Measurements from ENCODE around the gene MAP2K3.
"Not testable (repeated sequence)": the region's sequence is repeated elsewhere in the genome, so short reads cannot be mapped to it uniquely, and the experiment has no call there.

The MAP2K3 gene

DNA sequence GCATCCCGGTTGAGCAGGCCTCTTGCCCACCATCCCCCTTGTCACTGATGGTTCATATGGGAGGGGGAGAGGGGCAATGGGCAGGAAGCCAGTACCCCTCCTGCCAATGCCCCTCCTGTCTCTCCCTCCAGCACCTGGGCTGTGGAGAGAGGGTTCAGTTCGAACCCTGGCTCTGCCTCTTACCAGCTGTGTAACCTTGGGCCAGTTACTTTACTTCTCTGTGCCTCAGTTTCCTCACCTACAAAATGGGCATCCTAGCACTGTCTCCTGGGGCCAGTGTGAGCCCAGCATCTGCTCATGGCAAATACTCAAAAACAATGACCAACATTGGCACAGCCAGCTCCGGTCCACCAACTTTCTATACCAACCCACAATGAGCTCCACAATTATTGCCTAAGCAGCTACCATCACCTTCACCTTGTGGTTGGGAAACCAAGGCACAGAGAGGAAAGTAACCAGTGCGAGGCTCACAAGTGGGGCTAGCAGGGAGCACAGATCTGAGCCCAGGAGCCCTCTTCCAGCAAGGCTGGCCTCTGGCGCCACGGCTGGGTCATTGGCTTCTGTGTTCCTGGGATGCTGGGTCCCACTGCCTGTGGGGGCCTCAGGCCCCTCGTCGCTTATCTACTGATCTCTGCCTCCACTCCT is 53.6 kb downstream of the MAP2K3 start:
- not testable (repeated sequence) for DNase-seq

DNA sequence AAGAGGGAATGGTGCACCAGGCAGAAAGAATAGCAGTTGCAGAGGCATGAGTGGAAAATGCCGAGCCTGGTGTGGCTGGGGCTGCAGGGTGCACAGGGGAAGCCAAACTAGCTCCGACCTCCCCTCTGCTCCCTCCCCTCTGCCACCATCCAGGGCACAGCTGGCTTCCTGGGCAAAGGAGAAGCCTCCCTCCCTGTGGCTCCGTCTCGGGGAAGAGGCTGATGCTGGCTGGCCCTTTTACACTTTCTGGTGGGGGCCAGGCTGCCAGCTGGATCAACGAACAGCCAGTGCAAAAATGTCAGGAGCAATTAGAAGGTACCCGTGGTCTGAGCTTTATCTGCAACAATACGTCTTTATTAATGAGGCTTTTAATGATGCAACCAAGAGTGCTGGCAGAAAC is 54.5 kb downstream of the MAP2K3 start:
- DNase-seq: no peak

DNA sequence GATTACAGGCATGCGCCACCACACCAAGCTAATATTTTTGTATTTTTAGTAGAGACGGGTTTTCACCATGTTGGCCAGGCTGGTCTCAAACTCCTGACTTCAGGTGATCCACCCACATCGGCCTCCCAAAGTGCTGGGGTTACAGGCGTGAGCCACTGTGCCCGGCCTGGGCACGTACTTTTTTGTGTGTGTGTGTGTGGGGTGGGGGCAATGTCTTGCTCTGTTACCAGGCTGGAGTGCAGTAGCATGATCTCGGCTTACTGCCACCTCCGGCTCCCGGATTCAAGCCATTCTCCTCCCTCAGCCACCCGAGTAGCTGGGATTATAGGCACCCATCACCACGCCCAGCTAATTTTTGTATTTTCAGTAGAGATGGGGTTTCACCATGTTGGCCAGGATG is 55.1 kb downstream of the MAP2K3 start:
- DNase-seq: not testable (repeated sequence)

DNA sequence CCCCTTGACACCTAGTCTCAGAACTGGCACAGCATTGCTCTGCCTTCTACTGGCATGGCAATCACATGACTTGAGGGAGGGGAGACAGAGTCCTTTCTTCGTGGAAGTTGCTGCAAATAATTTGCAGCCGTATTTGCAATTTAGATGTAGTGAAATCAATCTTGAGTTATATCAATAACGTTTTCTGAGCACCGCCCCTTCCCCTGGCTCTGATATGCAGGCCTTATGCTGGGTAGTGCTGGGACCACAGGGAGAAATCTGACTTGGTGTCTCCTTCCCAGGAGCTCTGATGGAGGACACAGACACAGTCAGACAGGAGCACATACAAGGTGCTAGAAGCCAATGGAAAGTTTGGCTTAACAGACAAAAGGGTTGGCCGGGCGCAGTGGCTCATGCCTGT is 55.9 kb downstream of the MAP2K3 start:
- not testable (repeated sequence) for DNase-seq

DNA sequence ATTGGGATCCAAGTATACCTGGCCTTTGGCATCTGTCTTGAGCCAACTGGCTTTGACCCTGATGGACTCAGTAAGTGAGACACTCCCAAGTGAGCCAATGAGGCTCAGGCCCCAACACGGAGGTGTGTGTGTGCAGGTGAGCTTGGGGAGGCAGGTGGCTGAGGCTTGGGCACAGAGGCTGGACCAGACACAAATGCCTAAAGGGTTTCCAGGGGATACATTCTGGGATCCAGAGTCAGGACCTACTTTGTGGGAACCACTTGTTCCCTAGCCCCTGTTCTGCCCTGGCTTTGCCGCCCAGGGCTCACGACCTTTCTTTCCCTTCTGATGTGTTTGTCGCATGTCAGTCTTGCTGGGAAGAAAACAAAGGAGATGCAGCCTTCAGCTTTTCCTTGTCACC is 56.8 kb downstream of the MAP2K3 start:
- not testable (repeated sequence) for DNase-seq

DNA sequence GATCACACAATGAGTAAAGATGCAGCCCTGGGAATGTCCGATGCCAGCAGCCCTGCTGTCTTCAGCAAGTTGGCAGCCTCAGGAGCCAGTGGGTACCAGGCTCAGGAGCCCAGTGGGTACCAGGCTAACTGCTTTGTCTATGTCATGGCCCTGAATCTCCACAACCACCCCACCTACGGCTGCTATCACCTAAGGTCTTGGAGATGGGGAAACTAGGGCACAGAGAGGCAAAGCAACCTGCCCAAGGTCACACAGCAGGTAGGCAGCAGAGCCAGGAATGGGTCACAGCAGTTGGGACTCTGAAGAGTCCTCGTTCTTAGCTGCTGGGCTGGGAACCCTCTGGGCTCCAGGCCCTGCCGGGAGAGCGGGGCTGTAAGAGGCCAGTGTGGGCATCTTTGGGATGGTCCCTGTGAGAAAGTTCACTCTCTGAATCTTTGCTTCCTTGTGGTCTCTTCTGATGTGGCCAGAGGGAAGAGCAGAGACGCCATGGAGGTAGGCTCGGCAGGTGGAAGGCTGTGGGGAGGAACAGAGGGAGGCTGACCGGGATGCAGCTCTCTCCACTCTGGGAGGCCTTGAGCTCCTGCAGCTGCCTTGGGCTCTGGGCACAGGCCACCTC is 57.5 kb downstream of the MAP2K3 start:
- not testable (repeated sequence) for DNase-seq

DNA sequence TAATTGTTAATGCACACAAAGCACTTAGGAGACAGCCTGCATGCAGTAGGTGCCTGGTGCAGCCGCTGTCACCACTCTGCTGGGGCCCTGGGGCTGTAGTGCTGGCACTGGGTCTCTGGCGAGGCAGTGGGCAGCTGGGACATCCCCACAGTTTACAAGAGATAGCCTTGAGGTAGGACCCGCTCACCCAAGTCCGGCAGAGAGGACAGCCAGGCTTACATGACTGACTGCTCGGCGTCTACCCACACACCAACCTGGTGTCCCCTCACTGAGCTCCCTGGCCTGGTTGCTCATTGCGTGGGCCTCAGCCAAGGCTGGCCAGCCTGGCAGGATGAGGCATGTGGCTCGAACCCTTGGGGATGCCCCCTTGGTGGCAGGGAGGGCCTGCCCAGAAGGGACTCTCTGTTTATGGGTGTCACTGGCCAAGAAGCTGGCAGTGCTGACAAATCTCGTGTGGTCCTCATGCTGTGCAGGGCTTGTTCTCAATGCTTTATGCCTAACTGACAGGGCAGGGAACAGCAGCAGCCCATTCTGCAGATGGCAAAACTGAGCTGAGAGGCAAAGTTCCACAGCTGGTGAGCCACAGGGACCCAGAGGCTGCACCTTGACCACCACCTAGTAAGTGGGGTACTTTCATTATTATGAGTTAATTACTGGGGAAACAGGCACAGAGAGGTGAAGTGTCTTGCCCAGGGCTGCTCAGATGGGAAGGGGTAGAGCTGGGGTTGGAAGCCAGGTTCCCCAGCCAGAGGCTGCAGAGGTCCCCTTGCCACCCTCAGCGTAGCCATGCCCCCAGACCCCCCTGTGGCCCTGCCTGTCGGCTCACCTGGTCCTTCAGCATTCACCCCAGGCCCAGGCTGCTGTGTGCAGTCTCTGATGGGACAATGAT is 58.8 kb downstream of the MAP2K3 start:
- not testable (repeated sequence) for DNase-seq

DNA sequence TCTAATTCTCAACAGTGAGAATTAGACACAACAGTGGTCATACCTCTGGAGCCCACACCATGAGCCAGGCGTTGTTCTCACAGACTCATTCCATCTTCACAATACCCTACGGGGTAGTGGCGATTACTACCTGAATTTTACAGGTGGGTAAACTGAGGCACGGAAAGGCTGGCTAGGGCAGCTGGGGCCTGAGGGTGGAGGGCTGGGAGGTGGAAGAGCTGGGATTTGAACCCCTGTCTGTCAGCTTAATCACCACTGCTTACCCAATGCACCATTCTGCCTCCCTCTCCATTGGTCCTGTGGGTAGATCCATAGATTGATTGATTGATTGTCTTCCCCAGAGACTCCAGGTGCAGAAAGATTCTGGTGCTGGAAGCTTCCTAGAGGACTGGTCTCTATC is 60.3 kb downstream of the MAP2K3 start:
- DNase-seq: not testable (repeated sequence)

DNA sequence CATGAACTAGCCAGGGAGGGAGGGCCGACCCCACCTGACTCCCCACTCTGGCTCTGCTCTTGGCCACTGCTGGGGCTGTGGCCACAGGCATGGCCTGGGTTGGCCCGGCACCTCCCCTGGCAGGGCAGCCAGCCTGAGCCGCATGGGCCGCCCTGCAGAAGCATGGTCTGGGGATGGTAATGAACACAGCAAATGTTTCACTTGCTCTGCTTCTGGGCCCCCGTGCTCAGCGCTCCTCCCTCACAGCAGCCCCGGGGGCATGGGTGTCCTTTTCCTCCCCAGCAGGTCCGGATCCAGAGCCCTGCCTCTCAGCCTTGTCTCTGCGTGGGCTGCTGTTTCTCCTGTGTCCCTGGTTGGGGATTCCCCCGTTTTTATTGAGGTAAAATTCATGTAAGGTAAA is 60.7 kb downstream of the MAP2K3 start:
- DNase-seq: no peak

DNA sequence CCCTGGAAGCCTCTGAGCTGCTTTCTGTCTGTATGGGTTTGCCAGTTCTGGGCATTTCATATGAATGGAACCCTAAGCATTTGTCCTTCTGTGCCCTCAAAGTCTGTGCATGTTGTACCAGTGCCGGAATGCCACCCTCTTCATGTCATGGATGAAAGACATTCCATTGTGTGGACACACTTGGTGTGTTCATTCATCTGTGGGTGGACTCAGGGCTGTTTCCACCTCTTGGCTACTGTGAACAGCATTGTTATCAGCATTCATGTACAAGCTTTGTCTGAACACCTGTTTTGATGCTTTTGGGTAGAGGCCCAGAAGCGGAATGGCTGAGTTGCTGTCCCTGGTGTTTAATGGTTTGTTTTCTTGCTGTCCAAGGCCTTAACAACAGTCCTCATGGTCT is 61.6 kb downstream of the MAP2K3 start:
- DNase-seq: not testable (repeated sequence)

DNA sequence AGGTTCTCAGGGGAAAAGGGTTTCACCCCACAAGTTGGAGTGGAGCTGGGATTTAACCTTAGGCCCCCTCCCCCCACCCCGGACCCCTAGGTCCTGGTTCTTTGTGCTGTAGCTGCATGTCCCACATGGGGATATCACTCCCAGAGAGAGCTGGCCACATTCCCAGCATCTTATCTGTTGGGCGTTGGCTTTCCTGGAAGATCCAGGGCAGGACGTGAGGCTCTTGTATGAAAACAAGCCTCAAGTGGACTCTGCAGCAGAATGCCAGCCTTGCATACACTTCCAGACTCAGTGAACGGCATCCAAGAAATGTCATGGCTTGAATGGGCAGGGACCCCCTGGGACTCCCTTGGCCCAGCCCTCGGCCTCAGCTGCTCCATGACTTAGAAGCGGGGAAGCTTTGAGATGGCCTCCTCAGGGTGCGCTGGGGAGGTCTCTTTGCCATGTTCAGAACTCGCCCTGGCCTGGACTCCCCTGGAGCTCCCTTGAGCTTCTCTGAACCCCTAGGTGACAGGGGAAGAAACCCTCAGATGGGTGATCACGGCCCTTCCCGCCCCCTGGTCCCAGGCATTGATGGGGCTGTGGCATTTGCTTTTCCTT is 62.2 kb downstream of the MAP2K3 start:
- not testable (repeated sequence) for DNase-seq

DNA sequence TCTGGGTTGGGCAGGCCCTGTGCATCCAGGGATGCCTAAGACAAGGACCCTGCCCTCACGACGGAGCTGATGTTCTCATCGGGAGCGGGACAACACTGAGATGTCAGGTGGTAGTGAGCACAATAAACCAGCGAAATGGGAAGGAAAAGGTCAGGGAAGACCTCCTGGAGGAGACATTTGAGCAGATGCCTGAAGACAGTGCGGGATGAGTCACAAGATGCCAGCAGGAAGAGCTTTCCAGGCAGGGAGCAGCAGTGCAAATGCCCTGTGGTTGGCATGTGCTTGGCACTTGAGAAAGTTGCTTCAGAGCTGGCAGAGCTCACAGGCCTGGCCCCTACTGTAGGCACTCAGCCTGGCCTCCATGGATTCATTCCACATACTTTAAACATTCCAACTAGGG is 63.1 kb downstream of the MAP2K3 start:
- not testable (repeated sequence) for DNase-seq

DNA sequence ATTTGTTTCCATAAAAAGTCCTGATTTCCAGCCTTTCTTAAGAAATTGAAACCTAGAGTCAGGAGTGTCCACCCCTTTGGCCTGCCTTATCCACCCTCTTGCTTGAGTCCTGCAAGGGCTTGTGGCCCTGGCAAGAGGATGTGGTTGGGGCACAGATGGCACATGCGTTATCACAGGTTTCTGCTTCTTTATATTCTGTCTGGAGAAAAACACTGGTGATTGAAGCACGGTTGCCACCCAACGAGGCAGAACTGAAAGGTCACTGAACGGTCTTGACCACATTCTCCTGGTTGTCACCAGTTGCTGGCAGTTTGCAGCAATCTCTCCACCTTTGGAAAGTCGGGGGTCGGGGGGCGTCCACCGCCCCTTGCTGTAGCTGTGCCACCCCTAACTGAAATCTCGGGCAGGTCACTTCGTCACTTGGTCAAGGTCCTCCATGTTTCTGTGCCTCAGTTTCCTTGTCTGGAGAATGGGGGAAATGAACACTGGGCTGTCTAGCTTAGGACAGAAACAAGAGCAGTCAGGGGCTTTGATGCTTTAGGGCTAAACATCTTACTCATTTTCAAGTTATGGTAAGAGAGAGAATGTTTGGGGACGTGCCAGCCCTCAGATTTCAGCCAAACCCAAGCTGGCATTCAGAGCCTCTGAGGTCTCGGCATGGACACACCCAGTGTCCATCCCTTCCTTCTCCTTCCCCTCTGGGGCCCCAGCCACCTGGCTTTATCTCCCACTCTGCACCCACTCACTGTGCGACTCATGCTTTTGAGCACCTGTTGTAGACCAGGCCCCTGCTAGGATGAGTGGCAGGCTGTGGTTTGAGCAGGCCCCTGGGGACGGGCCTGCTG is 63.8 kb downstream of the MAP2K3 start:
- not testable (repeated sequence) for DNase-seq

DNA sequence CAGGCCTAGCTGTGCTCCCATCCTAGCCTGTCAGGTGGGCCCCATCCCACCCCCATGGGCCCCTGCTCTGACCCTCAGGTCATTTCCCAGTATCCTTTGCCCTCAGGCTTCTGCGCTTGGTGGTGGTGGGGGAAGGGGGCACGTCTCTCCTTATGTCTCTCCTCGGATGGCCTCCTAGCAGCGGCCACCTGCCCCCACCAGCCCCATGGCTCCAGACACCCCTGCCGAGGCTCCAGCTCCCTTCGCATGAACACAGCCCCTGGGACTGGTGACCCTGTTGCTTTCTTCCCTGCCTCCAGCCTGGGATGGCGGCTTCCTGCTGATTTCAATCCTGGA is 64.4 kb downstream of the MAP2K3 start:
- not testable (repeated sequence) for DNase-seq

DNA sequence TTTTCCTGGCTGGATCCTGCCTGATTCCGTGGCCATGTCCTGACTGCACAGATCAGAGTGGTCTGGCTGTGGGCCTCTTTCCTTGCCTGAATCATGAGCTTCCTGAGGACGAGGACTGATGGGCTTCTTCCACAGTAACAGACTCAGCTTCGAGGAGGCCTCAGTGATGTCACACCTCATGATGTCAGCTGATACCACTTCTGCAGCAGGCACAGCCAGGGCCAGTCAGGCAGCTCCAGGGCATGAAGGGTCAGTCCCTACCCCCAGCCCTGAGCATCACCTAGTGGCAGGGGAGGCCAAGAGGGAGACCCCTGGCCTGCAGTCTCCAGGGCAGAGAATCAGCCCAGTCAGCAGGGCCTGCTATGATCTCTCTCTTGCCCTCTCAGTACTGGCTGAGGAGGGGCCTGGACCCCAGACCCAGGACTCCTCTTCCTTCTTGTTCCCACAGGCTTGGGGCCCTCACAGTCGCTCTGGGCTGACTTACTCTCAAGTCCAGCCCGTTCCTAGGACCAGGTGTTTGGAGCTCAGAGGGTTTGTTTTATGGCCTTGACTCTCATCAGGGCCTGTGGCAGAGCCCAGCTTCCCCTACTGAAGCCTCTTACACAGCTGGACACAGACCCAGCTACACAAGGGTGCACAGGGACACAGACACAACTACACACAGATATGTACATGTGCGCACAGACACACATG is 65.0 kb downstream of the MAP2K3 start:
- not testable (repeated sequence) for DNase-seq

DNA sequence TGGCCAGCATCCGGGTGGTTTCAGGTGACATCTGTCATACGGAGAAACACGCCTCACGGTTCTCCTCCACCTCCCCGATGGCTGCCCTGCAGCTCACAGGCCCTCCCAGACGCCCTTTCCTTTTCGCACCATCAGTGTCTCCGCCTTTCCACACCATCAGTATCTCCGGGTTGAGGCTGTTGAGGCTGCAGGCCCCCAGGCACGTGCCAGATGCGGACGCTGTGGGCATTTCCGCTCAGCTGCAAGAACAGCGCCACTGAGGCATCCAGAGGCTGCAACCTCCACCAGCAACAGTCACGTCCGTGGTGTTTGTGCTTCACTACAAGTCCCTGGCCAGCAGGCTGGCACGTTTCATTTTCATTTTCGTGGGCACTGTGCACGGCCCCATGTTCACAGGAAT is 66.0 kb downstream of the MAP2K3 start:
- not testable (repeated sequence) for DNase-seq

DNA sequence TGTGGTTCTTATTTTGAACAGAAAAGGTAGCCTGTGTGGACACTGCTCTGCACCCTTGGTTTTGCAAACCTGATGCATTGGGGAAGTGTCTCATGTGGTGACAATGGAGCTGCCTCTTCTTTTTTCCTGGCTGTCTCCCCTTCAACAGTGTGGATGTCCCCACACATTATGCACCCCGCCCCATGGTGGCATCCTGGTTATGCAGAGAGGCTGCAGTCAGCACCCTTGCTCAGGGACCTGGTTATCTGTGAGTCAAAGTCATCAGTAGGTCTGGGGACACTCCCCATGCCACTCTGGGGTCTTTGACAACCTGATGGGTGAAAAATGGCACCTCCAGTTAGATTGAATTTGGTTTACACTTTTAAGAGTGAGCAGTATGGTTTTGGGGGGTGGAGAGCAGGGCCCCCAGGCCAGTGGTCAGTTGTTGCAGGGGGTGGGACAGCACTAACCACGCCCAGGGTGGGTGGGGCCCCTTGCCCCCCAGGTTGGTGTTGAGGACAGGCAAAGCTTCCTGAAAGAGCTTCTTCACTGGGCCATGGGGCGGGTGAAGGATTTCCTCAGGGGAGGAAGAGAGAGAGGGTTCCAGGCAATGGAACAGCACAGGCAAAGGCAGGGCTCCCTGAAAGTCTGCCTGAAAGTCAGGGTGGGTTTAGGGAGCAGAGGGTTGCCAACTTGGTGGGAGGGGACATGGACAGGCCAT is 67.0 kb downstream of the MAP2K3 start:
- DNase-seq: no peak

DNA sequence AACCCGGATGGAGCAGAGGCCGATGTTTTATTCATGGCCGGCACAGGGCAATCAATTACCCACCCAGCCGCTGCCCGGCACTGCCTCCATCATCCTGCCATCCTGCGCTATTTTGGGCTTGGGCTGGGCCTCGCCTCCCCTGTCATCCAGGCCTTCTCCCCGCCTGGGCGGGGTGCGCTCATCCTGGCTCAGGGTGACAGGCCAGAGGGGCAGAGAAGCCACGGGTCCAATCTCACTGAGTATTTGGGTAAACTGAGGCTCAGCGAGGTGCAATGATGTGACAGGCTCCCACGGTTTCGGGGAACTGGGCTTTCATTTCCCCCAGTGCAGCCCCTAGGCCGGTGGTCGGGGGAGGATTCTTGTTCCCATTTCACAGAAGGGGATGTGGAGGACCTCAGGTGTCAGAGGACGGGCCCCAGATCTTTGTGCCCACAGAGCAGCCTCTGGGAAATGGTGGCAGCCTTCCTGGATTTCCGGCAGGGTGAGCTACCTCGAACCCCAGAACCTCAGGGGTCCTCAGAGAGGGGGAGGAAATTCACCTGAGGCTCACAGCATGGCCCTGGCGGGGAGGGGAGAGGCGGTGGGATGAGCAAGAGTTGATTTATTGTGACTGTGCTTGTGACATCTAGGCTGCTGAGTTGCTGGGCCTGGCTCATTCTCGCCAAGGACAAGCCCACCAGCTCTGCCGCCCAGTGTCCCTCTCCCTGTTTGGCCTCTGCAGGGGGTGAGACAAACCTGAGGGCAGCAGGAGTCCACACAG is 67.9 kb downstream of the MAP2K3 start:
- no peak for DNase-seq

DNA sequence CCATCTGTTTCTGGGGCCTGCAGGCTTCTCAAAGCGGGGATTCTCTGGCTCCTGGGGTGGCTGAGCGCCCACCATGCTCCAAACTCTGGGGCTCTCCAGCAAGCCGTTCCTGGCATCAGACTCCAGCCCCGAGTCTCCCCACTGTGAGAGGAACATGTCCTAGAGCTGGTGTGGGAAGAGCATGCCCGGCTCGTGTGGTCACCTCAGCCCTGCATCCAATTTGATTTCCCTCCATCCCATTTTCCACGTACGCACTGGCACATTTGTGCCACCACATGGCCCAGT is 68.4 kb downstream of the MAP2K3 start:
- no peak for DNase-seq

DNA sequence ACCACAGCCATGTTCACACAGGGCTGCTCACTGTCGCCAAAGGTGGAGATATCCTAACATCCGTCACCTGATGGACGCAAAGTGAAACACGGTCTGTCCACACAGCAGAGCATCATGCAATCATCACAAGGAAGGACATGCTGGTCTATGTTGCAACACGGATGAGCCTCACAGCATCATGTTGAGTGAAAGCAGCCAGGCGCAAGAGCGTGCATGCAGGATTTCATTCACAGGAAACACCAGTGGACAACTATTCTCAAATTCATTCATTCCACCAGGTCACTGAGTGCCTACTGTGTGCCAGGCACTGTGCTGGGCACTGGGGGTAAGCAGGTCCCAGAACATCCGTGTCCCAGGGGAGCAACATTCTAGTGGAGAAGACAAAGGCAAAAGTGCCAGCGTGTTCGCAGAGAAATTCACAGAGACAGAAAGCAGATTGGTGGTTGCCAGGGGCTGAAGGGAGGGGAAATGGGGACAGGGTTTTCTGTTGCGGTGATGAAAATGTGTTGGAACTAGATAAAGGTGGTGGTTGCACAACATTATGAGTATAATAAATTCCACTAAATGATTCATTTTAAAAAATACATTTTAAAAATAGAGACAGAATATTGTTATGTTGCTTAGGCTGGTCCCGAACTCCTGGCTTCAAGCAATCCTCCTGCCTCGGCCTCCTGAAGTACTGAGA is 69.0 kb downstream of the MAP2K3 start:
- DNase-seq: no peak

Measured in stimulated activated naive CD4-positive, alpha-beta T cell treated with Interleukin-2 at 50 U/mL for 16 hours (primary cell).